Gastrocnemius medialis (tissue), 4 donors: ENCODE results near the gene SSX2IP.

Source experiments
- POLR2A ChIP-seq, 2 donors: fragments of 450-650 bp; IDR thresholded peaks; one replicate each; pipeline ENCODE4 v1.6.1; 2017; ENCODE audit warnings: antibody characterized with exemption in 2 of 2, mild to moderate bottlenecking in 2 of 2, moderate library complexity in 2 of 2
- TF ChIP-seq, protein P1 (sequence below), 5 experiments: fragments of 450-650 bp in 3 of 5; fragments of 200-600 bp in 2 of 5; sonication (generic) in 2 of 5; IDR thresholded peaks in 4 of 5; conservative IDR thresholded peaks in 1 of 5; 1 replicate in 4 of 5; 2 replicates in 1 of 5; pipeline ENCODE4 v1.5.1; 2016 to 2019; ENCODE audit warnings: antibody characterized with exemption in 5 of 5, mild to moderate bottlenecking in 3 of 5, moderate library complexity in 3 of 5

GRCh38 chr1:84720221-84720780 lies 30.0 kb upstream of the SSX2IP start:
- no peak for TF ChIP-seq POLR2A (IDR thresholded peaks at IDR 0.05)
- TF ChIP-seq, protein P1, sequence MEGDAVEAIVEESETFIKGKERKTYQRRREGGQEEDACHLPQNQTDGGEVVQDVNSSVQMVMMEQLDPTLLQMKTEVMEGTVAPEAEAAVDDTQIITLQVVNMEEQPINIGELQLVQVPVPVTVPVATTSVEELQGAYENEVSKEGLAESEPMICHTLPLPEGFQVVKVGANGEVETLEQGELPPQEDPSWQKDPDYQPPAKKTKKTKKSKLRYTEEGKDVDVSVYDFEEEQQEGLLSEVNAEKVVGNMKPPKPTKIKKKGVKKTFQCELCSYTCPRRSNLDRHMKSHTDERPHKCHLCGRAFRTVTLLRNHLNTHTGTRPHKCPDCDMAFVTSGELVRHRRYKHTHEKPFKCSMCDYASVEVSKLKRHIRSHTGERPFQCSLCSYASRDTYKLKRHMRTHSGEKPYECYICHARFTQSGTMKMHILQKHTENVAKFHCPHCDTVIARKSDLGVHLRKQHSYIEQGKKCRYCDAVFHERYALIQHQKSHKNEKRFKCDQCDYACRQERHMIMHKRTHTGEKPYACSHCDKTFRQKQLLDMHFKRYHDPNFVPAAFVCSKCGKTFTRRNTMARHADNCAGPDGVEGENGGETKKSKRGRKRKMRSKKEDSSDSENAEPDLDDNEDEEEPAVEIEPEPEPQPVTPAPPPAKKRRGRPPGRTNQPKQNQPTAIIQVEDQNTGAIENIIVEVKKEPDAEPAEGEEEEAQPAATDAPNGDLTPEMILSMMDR (IDR thresholded peaks at IDR 0.05 in 4 of 5, conservative IDR thresholded peaks at IDR 0.05 in 1 of 5): no peak
